Stimulated activated memory B cell treated with anti-CD40 and anti-IgM and Interleukin-4, amounts not matched to agents 10 μg/mL and 1 μg/mL and 100 μg/mL, for 72 hours (primary cell): ENCODE results near the gene DIO3.
"Not testable (repeated sequence)": the region's sequence is repeated elsewhere in the genome, so short reads cannot be mapped to it uniquely, and the experiment has no call there.

Experiments
- ATAC-seq: fragments of 150-1000 bp; cut with Tn5 transposase; 2 replicates; pipeline ENCODE4 v1.10.0; 2021
- H3K27ac Mint-ChIP-seq: one replicate; pipeline ENCODE4 v1.8.0; 2022; ENCODE audit warnings: mild to moderate bottlenecking, mixed read lengths
- H3K27me3 Mint-ChIP-seq: one replicate; pipeline ENCODE4 v1.8.0; 2022; ENCODE audit warnings: mixed read lengths
- H3K36me3 Mint-ChIP-seq: one replicate; pipeline ENCODE4 v1.8.0; 2022; ENCODE audit warnings: mixed read lengths
- H3K4me1 Mint-ChIP-seq: one replicate; pipeline ENCODE4 v1.8.0; 2022; ENCODE audit warnings: mixed read lengths
- H3K4me3 Mint-ChIP-seq: one replicate; pipeline ENCODE4 v1.8.0; 2022; ENCODE audit warnings: mild to moderate bottlenecking, moderate library complexity, mixed read lengths
- H3K9me3 Mint-ChIP-seq: one replicate; pipeline ENCODE4 v1.8.0; 2022; ENCODE audit warnings: mixed read lengths

Gene DIO3

GRCh38 chr14:101535701-101536207 is 25.5 kb upstream of the DIO3 start:
- H3K9me3 Mint-ChIP-seq, result no peaks in the 10 kb centered on the region
- H3K4me1 Mint-ChIP-seq, result peaks cover 5% of the 10 kb centered on the region
- ATAC-seq, result no peak
- H3K36me3 Mint-ChIP-seq, result no peaks in the 10 kb centered on the region
- H3K4me3 Mint-ChIP-seq, result no peak overlapping the region
- peaks cover 35% of the 10 kb centered on the region for H3K27me3 Mint-ChIP-seq
- H3K27ac Mint-ChIP-seq, result no peak overlapping the region

DNA sequence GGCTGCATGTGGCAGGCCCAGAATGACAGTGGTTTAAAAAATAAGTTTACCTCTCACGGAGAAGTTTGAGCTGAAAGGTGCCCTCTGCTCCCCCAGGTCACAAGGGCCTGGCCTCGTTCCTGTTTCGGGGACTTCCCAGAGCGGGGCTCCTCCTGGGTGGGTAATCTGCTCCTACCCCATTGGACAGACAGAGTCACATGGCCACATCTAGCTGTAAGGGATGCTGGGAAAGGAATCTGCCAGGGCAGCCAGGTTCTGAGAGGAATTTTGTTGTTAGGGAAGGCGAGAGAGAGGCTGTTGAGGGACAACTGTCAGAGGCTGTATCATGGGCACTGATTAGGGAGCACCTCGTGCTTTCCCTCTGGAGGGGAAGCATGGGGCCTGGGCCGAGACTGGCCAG is 24.0 kb upstream of the DIO3 start:
- Mint-ChIP-seq H3K4me1 (peaks cover 5% of the 10 kb centered on the region), H3K36me3 (no peaks in the 10 kb centered on the region), H3K9me3 (no peaks in the 10 kb centered on the region), H3K27ac (no peak overlapping the region), H3K27me3 (peaks cover 27% of the 10 kb centered on the region), H3K4me3 (no peak overlapping the region)
- ATAC-seq, result no peak

DNA sequence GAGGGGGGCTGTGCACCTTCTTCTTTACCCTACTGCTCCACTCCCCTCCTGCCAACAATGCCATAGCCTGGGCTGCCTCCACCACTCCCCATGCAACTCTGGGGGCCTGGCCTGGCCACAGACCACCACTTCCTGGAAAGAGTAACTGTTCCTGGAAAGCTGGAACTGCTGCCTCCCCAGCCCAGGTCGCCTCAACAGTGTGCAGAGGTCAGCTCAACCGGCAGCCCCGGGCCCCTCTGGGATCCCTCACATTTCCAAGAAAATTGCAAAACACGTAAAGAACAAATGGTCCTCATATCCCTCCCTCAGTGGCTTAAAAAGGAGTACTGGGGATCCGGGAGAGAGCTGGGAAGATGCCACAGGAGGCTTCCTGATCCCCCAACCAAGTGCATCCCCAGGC is 22.4 kb upstream of the DIO3 start:
- ATAC-seq, result no peak
- no peak overlapping the region for H3K4me3 Mint-ChIP-seq
- H3K27me3 Mint-ChIP-seq, result peaks cover 27% of the 10 kb centered on the region
- no peaks in the 10 kb centered on the region for H3K36me3 Mint-ChIP-seq
- peaks cover 5% of the 10 kb centered on the region for H3K4me1 Mint-ChIP-seq
- no peak overlapping the region for H3K27ac Mint-ChIP-seq
- H3K9me3 Mint-ChIP-seq, result no peaks in the 10 kb centered on the region

DNA sequence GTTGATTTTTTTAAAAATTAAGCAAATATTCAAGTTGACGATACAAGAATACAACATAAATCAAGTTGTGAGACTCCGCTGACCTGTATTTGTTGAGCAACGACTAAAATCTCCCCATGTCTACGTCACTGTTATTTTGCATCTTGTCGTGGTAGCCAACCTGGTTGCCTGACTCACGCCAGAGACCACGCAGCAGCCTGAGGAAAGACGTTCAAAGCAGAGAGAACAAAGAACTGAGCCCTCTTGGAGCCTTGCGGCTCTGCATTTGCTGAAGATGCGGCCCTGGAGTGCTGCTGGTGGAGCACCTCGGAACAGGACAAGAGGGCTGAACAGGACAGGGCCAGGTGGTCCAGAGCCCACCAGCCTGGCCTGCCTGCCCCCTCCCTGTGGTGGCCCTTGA is 21.4 kb upstream of the DIO3 start:
- no peaks in the 10 kb centered on the region for H3K36me3 Mint-ChIP-seq
- peaks cover 27% of the 10 kb centered on the region for H3K27me3 Mint-ChIP-seq
- H3K9me3 Mint-ChIP-seq, result no peaks in the 10 kb centered on the region
- no peak overlapping the region for H3K27ac Mint-ChIP-seq
- peaks cover 5% of the 10 kb centered on the region for H3K4me1 Mint-ChIP-seq
- no peak for ATAC-seq
- H3K4me3 Mint-ChIP-seq, result no peak overlapping the region

- H3K4me1 Mint-ChIP-seq, result peaks cover 3% of the 10 kb centered on the region
- H3K27ac Mint-ChIP-seq, result no peak overlapping the region
- ATAC-seq, result no peak
- no peaks in the 10 kb centered on the region for H3K36me3 Mint-ChIP-seq
- peaks cover 22% of the 10 kb centered on the region for H3K27me3 Mint-ChIP-seq
- no peaks in the 10 kb centered on the region for H3K9me3 Mint-ChIP-seq
- H3K4me3 Mint-ChIP-seq, result no peak overlapping the region
Measured at GRCh38 chr14:101540481-101541462, 20.5 kb upstream of the DIO3 start.

- H3K9me3 Mint-ChIP-seq, result no peaks in the 10 kb centered on the region
- H3K27ac Mint-ChIP-seq, result no peak overlapping the region
- H3K27me3 Mint-ChIP-seq, result peaks cover 8% of the 10 kb centered on the region
- H3K4me3 Mint-ChIP-seq, result no peak overlapping the region
- ATAC-seq, result no peak
- no peaks in the 10 kb centered on the region for H3K4me1 Mint-ChIP-seq
- H3K36me3 Mint-ChIP-seq, result no peaks in the 10 kb centered on the region
Measured at GRCh38 chr14:101542391-101542790, 18.9 kb upstream of the DIO3 start.

DNA sequence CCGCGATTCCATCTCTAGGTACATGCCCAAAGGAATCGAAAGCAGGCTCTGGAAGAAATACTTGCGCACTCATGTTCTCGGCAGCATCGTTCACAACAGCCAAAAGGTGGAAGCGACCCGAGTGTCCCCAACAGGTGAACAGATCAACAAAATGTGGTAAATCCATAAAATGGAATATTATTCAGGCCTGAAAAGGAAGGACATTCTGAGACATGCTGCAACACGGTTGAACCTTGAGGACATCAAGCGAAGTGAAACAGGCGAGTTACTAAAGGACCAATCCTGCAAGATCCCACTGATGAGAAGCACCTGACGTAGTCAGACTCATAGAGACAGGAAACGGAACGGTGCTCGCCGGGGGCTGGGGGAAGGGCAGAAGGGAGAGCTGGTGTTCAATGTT is 17.5 kb upstream of the DIO3 start:
- ATAC-seq, result no peak
- H3K27me3 Mint-ChIP-seq, result no peaks in the 10 kb centered on the region
- H3K4me3 Mint-ChIP-seq, result no peak overlapping the region
- no peaks in the 10 kb centered on the region for H3K4me1 Mint-ChIP-seq
- no peaks in the 10 kb centered on the region for H3K9me3 Mint-ChIP-seq
- H3K36me3 Mint-ChIP-seq, result no peaks in the 10 kb centered on the region
- H3K27ac Mint-ChIP-seq, result no peak overlapping the region

GRCh38 chr14:101544550-101544949 is 16.7 kb upstream of the DIO3 start:
- no peak overlapping the region for H3K4me3 Mint-ChIP-seq
- no peaks in the 10 kb centered on the region for H3K27me3 Mint-ChIP-seq
- no peaks in the 10 kb centered on the region for H3K36me3 Mint-ChIP-seq
- ATAC-seq, result no peak
- H3K27ac Mint-ChIP-seq, result no peak overlapping the region
- H3K4me1 Mint-ChIP-seq, result no peaks in the 10 kb centered on the region
- H3K9me3 Mint-ChIP-seq, result no peaks in the 10 kb centered on the region

GRCh38 chr14:101546706-101547105 is 14.6 kb upstream of the DIO3 start:
- Mint-ChIP-seq H3K36me3 (no peaks in the 10 kb centered on the region), H3K4me3 (no peak overlapping the region), H3K27ac (no peak overlapping the region), H3K4me1 (no peaks in the 10 kb centered on the region), H3K27me3 (no peaks in the 10 kb centered on the region), H3K9me3 (peaks cover 8% of the 10 kb centered on the region)
- no peak for ATAC-seq

DNA sequence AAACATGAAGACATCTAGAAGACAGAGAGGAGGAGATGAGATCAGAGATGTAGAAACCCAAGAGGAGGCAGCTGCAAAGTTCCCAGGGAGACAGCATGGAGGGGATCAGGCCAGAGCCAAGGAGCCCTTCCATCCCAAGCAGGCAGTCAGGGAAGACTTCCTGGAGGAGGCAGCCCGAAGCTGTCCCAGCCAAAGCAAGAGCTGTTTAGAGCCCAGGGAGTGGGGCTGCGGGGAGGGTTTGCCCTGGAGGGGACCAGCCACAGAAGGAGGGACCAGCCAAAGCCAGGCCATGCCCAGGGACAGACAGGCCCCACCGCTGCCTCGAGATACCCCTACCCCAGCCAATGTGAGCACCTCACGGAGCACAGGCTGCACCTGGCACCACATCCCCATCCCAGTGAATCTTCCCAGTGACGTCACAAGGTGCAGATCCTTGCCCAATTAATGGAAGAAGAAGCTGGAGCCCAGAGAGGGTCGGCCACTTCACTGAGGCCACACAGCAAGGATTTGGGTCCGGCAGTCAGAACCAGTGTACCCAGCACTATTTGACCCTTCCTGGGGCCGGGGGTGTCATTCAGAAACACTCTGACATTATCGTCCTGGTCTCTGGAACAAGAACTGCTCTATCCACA is 14.1 kb upstream of the DIO3 start:
- H3K27me3 Mint-ChIP-seq, result no peaks in the 10 kb centered on the region
- no peak overlapping the region for H3K4me3 Mint-ChIP-seq
- H3K36me3 Mint-ChIP-seq, result no peaks in the 10 kb centered on the region
- H3K9me3 Mint-ChIP-seq, result peaks cover 8% of the 10 kb centered on the region
- no peak overlapping the region for H3K27ac Mint-ChIP-seq
- ATAC-seq, result no peak
- H3K4me1 Mint-ChIP-seq, result no peaks in the 10 kb centered on the region

- no peaks in the 10 kb centered on the region for H3K4me1 Mint-ChIP-seq
- peaks cover 8% of the 10 kb centered on the region for H3K9me3 Mint-ChIP-seq
- H3K4me3 Mint-ChIP-seq, result no peak overlapping the region
- ATAC-seq, result no peak
- no peaks in the 10 kb centered on the region for H3K27me3 Mint-ChIP-seq
- no peaks in the 10 kb centered on the region for H3K36me3 Mint-ChIP-seq
- H3K27ac Mint-ChIP-seq, result no peak overlapping the region
Measured at GRCh38 chr14:101547961-101548669, 13.2 kb upstream of the DIO3 start.

DNA sequence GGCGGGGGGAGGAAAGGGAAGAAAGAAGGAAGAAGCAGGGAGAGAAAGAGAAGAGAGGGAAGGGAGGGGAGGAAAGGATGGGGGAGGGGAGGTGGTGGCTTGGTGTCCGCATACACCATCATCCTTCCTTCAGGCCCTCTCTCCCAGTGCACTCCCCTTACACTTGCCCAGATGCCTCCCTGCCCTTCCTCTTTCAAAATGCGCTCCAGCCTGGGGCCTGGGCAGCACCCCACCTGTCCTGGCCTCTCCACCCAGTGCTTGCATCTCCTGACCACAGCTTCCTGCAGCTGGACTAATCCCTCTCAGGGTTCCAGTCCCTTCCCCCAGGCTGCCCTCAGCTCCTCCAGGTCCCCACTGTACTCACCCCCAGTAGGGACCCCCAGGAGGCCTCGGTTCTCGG is 12.6 kb upstream of the DIO3 start:
- Mint-ChIP-seq H3K4me3 (no peak overlapping the region), H3K9me3 (peaks cover 8% of the 10 kb centered on the region), H3K36me3 (no peaks in the 10 kb centered on the region), H3K27me3 (no peaks in the 10 kb centered on the region), H3K4me1 (no peaks in the 10 kb centered on the region), H3K27ac (no peak overlapping the region)
- ATAC-seq, result no peak

- Mint-ChIP-seq H3K36me3 (no peaks in the 10 kb centered on the region), H3K4me3 (no peak overlapping the region), H3K4me1 (no peaks in the 10 kb centered on the region), H3K27ac (no peak overlapping the region), H3K9me3 (peaks cover 8% of the 10 kb centered on the region), H3K27me3 (no peaks in the 10 kb centered on the region)
- ATAC-seq, result no peak
Measured at GRCh38 chr14:101549154-101549553, 12.1 kb upstream of the DIO3 start.

GRCh38 chr14:101550202-101550912 is 10.9 kb upstream of the DIO3 start:
- H3K4me1 Mint-ChIP-seq, H3K27me3 Mint-ChIP-seq, H3K27ac Mint-ChIP-seq, H3K4me3 Mint-ChIP-seq, ATAC-seq, H3K36me3 Mint-ChIP-seq, H3K9me3 Mint-ChIP-seq: not testable (repeated sequence)
